NCI-H2081 treated with DMSO at 0.1 percent for 48 hours (cell line): ENCODE data around the gene ZNF484.
"Not testable (repeated sequence)": the region's sequence is repeated elsewhere in the genome, so short reads cannot be mapped to it uniquely, and the experiment has no call there.

ENCODE experiments used
- DNase-seq: peaks from one replicate; lab custom pipeline; 2025; lab: John Stamatoyannopoulos, UW

Gene ZNF484

DNA sequence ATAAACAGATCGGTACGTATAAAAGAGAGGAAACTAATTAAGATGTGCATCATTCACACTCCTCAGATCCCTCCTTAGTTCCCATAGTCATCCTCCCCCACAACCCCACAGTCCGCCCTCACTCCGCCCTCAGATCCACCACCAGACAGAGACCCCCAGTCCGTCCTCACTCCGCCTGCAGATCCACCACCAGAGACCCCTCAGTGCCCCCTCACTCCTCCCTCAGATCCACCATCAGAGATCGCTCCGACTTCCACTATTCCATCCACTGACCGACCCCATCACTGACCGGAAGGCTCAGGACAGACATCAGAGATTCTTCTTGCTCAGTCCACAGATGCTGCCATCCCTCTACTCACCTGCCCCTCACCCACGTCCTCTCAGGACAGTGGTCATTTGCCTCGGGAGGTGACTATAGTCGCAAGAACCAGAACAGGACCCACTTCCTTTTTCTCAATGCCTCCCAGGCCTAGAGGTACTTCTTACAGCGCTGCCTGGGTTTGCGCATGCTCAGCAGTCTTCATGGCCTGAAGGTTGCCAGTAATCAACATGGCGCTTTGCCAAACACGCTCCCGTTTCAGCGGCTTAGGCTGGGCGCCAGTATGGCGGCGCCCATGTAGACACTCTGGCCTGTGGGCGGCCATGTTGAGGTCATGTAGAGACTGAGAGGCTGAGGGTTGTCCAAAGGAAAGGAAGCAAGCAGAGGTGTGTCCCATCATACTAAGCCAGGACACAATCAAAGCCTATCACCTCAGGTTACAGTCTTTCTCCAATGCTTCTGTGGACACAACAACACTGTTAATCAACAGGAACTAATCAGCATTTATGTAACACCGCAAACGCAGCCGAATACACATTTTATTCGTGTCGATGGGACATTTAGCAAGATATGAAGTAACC lies at the start of gene ZNF484:
TSS of gene ZNF484 (minus strand) at position 508 of the 900 bp plus-strand sequence. CDS start 3,009 bp downstream, outside the sequence.
- peak; percentile 86 for DNase-seq

- no peak for DNase-seq
Measured at GRCh38 chr9:92920437-92920836, 42.6 kb upstream of the ZNF484 start.

GRCh38 chr9:92917176-92917800 lies 39.5 kb upstream of the ZNF484 start:
- DNase-seq = no peak

- no peak for DNase-seq
Measured at GRCh38 chr9:92911511-92912475, 34.0 kb upstream of the ZNF484 start.

- not testable (repeated sequence) for DNase-seq
Measured at GRCh38 chr9:92905137-92905536, 27.3 kb upstream of the ZNF484 start.

- no peak for DNase-seq
Measured at GRCh38 chr9:92897323-92897722, 19.5 kb upstream of the ZNF484 start.

GRCh38 chr9:92895812-92896436 lies 18.1 kb upstream of the ZNF484 start:
- no peak for DNase-seq

DNA sequence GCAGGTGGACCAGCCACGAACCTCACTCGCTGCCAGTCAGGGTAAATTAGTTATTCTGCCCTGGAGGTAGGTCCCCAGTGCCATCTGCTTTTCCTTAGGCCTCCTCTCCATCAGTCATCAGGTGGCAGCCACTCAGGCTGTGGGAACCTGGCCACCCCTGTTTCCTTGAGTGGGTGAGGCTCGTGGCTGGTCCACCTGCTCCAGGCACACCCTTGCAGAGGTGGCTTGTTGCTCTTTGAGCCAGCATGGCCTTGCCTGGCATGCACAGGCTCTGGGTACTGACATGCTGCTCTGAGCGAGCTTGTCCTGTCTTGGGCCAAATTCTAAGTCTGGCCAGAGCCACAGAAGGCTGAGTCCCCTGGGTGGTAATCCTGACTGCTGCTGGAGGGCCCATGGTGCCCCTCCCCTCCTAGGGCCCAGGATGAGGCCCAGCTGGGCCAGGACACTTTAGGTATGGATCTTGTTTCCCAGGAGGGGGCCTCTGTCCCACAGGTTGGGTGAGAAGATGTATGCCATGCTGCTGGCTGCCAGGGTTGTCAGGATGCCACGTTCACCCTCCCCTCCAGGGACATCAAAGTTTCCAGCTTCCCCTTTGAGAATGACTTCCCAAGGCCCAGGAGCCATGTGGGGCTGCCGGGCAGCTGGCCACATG lies 17.0 kb upstream of the ZNF484 start:
- DNase-seq = no peak

GRCh38 chr9:92893916-92894610 lies 16.2 kb upstream of the ZNF484 start:
- DNase-seq = not testable (repeated sequence)

DNA sequence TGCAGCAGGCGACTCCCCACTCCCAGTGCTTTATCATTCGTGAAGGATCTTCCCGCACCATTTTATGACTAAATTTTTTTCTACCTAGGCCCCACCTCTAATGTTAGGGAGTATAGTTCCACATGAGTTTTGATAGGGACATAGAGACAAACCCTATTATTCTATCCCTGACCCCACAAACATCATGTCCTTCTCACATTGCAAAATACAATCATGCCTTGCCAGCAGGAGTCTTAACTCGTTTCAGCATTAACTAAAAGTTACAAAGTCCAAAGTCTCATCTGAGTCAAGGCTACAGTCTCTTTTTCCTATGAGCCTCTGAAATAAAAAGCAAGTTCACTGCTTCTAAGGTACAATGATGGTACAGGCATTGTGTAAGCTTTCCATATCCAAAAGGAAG lies 14.4 kb upstream of the ZNF484 start:
- not testable (repeated sequence) for DNase-seq

DNA sequence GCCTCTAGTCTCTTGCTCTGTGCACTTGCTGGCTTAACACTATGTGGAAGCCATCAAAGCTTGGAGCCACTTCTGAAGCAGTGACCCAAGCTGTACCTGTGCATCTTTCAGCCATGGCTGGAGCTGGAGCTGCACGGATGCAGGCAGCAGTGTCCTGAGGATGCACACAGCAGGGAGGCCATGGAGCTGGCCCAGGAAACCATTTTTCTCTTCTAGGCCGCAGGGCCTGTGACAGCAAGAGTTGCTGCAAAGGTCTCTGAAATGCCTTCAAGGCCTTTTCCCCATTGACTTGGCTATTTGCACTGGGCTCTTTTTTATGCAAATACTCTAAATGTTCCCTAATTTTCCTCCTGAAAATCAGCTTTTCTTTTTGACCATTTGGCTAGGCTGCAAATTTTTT lies 12.9 kb upstream of the ZNF484 start:
- DNase-seq = no peak

DNA sequence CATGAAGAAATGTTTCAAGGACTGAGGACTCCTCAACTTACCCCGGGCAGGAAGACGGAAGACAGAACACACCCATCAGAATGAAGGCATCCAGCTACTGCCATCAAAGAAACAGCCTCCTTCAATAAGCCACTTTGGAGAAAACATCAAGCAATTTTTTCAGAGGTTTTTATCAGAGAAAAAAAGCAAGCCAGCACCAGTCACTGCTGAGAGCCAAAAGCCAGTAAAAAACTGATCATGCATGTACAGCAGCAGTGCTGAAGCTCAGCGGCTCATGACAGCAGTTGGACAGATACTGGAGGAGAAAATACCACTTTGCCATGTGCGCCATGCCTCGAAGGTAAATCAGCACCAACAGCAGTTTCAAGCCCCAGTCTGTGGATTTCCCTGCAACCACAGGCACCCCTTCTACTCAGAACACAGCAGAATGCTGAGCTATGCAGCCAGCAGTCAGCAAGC lies 10.1 kb upstream of the ZNF484 start:
- no peak for DNase-seq

DNA sequence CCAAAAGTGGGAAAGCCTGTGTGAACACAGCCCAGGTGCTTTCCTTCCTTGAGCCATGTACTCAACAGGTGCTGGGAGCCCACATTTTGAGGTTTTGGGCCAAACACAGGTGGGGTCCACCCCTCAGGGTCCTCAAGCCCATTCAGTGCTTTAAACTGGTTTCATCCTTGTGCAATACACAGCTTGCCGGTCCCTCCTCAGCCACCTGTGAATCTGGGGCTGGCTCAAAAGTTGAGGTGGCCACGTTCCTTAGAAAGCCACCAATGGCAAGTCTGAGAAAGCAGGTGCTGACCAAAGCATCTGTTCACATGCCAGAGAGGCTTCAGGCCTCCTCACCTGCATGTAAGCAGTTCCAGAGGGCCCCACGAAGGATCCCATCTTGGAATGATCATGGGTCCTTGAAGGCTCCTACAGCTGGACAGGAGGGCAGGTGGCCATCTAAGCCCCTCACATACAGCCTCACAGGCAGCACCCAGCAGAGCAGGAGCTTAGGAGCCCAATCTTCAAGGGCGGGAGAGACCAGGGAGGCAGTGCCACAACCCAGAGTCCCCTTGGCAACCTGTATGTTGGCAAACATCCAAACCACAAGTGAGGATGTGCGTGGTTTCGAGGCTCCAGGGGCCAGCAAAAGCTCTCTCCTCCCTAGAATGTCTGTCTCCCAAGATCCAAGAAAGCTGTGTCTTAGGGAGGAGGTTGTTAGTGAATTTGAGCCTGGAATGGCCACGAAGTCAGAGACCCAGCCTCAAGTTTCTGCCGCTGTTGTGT lies 9.2 kb upstream of the ZNF484 start:
- not testable (repeated sequence) for DNase-seq

GRCh38 chr9:92883666-92884405 lies 6.0 kb upstream of the ZNF484 start:
- not testable (repeated sequence) for DNase-seq

DNA sequence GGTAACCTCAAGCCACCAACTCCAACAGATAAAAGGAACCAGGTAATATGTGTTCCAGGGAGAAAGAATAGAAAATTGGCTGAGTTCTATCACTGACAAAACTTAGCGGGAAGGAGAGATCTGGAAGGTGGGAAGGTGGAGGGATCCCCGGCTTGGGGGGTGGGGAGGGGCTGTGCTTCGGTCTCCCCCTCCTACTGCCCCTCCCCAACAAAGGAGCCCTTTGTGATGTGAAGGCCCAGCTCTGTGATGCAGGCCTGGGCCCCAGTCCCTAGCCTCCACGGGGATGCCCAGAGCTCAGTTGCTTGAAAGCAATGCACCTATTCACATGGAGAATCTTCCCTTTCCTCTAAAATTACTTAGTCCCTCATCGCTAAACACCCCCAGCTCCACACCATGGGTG lies 4.4 kb upstream of the ZNF484 start:
- no peak for DNase-seq

DNA sequence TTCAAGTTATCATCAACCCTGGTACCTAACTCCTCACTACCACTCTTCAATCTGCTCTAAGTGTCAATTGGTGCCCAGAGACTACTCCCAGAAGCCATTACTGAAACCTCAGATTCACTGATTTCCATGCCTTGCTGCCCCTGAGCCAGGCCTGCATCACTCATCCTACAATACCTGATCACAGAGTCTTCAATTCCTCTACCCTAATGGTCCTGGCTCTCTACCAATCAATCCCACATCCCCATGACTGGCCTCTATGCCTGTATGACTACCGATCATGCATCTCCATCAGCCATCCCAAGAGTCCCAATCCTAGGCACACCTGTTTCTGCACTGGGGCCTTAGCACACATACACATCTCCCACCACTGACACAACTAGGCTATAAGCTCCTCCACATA lies 2.5 kb downstream of the ZNF484 start:
- no peak for DNase-seq

DNA sequence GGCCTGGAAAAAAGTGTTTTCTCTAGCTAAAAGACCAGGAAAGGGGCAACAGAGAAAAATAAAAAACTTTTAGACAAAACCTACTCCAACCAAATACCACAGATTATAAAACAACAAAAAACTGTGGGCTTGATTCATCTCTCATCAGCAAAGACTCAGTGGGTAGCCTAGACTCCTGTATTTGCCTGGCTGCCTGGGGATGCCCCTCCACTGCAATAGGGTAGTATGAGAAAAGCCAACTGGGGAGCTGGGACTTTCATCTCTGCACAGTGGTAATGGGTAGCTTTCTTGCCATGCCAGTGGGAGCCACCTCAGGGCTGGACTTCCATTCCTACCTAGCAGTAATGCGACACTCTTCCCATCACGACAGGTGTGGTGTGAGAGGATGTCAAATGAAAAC lies 7.5 kb downstream of the ZNF484 start:
- DNase-seq = no peak

- DNase-seq = not testable (repeated sequence)
Measured at GRCh38 chr9:92866600-92866999, 11.2 kb downstream of the ZNF484 start.

DNA sequence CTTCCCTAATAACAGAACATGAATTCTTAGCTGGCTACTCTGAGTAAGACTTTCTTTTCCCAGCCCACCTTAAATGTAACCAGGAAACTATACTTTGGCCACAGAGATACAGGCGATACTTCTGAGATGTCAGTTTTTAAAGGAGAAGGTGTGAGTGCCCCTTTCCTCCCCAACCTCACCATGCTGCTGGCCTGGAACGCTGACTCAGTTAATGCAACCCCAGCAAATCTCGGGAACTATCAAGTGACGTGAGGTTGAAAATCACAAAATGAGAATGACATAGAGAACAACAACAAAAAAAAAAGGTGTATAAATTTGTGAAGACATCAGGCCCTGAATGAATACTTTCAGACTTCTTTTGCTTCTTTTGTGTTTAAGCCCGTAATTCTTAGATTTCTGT lies 13.7 kb downstream of the ZNF484 start:
- no peak for DNase-seq
